ENCODE measurements around the gene PLA2G6.
"Not testable (repeated sequence)": the region's sequence is repeated elsewhere in the genome, so short reads cannot be mapped to it uniquely, and the experiment has no call there.

PLA2G6 gene

GRCh38 chr22:38081941-38082828 is 99.4 kb downstream of the PLA2G6 start:
- no peak for FAIRE-seq

- no peak for FAIRE-seq
These were observed 100.0 kb downstream of the PLA2G6 start for GRCh38 chr22:38081636-38081940.

GRCh38 chr22:38080850-38081635 is 100.6 kb downstream of the PLA2G6 start:
- FAIRE-seq, result no peak

GRCh38 chr22:38080474-38080849 is 101.2 kb downstream of the PLA2G6 start:
- FAIRE-seq, result no peak

- FAIRE-seq, result no peak
These were observed 101.8 kb downstream of the PLA2G6 start for GRCh38 chr22:38079804-38080203.

- FAIRE-seq, result not testable (repeated sequence)
These were observed 102.4 kb downstream of the PLA2G6 start for GRCh38 chr22:38079208-38079607.

- no peak for FAIRE-seq
These were observed 103.4 kb downstream of the PLA2G6 start for GRCh38 chr22:38078046-38078840.

- no peak for FAIRE-seq
These were observed 104.0 kb downstream of the PLA2G6 start for GRCh38 chr22:38077595-38077994.

- FAIRE-seq, result no peak
These were observed 104.5 kb downstream of the PLA2G6 start for GRCh38 chr22:38077096-38077495.

GRCh38 chr22:38075961-38076360 is 105.7 kb downstream of the PLA2G6 start:
- FAIRE-seq, result no peak

- no peak for FAIRE-seq
These were observed 106.4 kb downstream of the PLA2G6 start for GRCh38 chr22:38075105-38075825.

GRCh38 chr22:38074181-38075104 is 107.2 kb downstream of the PLA2G6 start:
- FAIRE-seq, result no peak

- FAIRE-seq, result no peak
These were observed 108.2 kb downstream of the PLA2G6 start for GRCh38 chr22:38073150-38074130.

- FAIRE-seq, result no peak
These were observed 109.1 kb downstream of the PLA2G6 start for GRCh38 chr22:38072322-38073149.

- FAIRE-seq, result no peak
These were observed 110.0 kb downstream of the PLA2G6 start for GRCh38 chr22:38071421-38072321.

- FAIRE-seq, result no peak
These were observed 111.2 kb downstream of the PLA2G6 start for GRCh38 chr22:38070250-38070921.
